HepG2 (cell line): Measurements from ENCODE around the gene SVBP. TPM values are rescaled to one million over a fixed set of nuclear protein-coding genes. Genes with fewer than 3 reads are reported as not detected.

Experiments used
- AGO1 ChIP-seq: fragments of 200-400 bp; formaldehyde crosslinking; IDR thresholded peaks from 2 replicates; pipeline ENCODE4 v1.6.1; 2017; ENCODE audit warnings: mild to moderate bottlenecking, low read depth, low read length, moderate library complexity; ENCODE audit not compliant: poor library complexity, severe bottlenecking
- ARHGAP35 ChIP-seq: sonication (generic); formaldehyde crosslinking; IDR thresholded peaks from 2 replicates; pipeline ENCODE4 v1.9.0; 2022; ENCODE audit warnings: mild to moderate bottlenecking, inconsistent platforms, moderate library complexity, missing genetic modification reagents, borderline replicate concordance
- DMAP1 ChIP-seq: IDR thresholded peaks from 2 replicates; pipeline ENCODE4 v1.6.1; 2016
- GATAD2A ChIP-seq: IDR thresholded peaks from 2 replicates; pipeline ENCODE4 v1.6.1; 2016
- GZF1 ChIP-seq: sonication (generic); formaldehyde crosslinking; IDR thresholded peaks from 2 replicates; pipeline ENCODE4 v1.5.1; 2020; ENCODE audit warnings: mild to moderate bottlenecking, missing genetic modification reagents
- HDAC2 ChIP-seq: sonication (generic); formaldehyde crosslinking; IDR thresholded peaks from 2 replicates; pipeline ENCODE4 v1.4.0; 2020; ENCODE audit warnings: missing genetic modification reagents
- IRX3 ChIP-seq: sonication (generic); formaldehyde crosslinking; IDR thresholded peaks from 2 replicates; pipeline ENCODE4 v1.8.1; 2023; ENCODE audit warnings: mild to moderate bottlenecking, low read depth, missing genetic modification reagents, borderline replicate concordance
- KAT2B ChIP-seq: fragments of 150-350 bp; IDR thresholded peaks from 2 replicates; pipeline ENCODE4 v1.6.1; 2014; ENCODE audit warnings: low read depth, low read length, borderline replicate concordance
- KLF16 ChIP-seq, 2 experiments: sonication (generic) in 1 of 2; formaldehyde crosslinking in 1 of 2; IDR thresholded peaks; 2 replicates each; pipeline versions ENCODE4 v1.6.1 to v1.8.0; 2016 to 2023; ENCODE audit warnings: missing genetic modification reagents in 2 of 2, missing compliant biosample characterization in 1 of 2
- MZF1 ChIP-seq: sonication (generic); formaldehyde crosslinking; IDR thresholded peaks from 2 replicates; pipeline ENCODE4 v1.8.1; 2023; ENCODE audit warnings: mild to moderate bottlenecking, missing genetic modification reagents, borderline replicate concordance
- POGK ChIP-seq: sonication (generic); formaldehyde crosslinking; conservative IDR thresholded peaks from 2 replicates; pipeline ENCODE4 v1.8.0; 2022; ENCODE audit warnings: mild to moderate bottlenecking, moderate library complexity, missing genetic modification reagents
- POLR2AphosphoS5 ChIP-seq: IDR thresholded peaks from 2 replicates; pipeline ENCODE4 v1.6.1; 2012; ENCODE audit warnings: low read depth, low read length
- RBM39 ChIP-seq: fragments of 200-400 bp; formaldehyde crosslinking; IDR thresholded peaks from one replicate; pipeline ENCODE4 v1.6.1; 2018; ENCODE audit warnings: antibody characterized with exemption, mild to moderate bottlenecking, low read depth, low read length; ENCODE audit not compliant: poor library complexity, severe bottlenecking
- SIX4 ChIP-seq: sonication (generic); formaldehyde crosslinking; IDR thresholded peaks from 2 replicates; pipeline ENCODE4 v1.4.0; 2020; ENCODE audit warnings: missing genetic modification reagents
- SKIL ChIP-seq: sonication (generic); formaldehyde crosslinking; IDR thresholded peaks from 2 replicates; pipeline ENCODE4 v1.8.0; 2022; ENCODE audit warnings: missing genetic modification reagents, mild to moderate bottlenecking, moderate library complexity, borderline replicate concordance
- TEAD3 ChIP-seq: optimal IDR thresholded peaks from 2 replicates; pipeline ENCODE3; 2016; ENCODE audit warnings: borderline replicate concordance
- TEF ChIP-seq: sonication (generic); formaldehyde crosslinking; IDR thresholded peaks from 2 replicates; pipeline ENCODE4 v1.5.0; 2020; ENCODE audit warnings: missing genetic modification reagents
- ZBTB37 ChIP-seq: sonication (generic); formaldehyde crosslinking; IDR thresholded peaks from 2 replicates; pipeline ENCODE4 v1.4.0; 2020; ENCODE audit warnings: mild to moderate bottlenecking, missing genetic modification reagents
- ZFP36 ChIP-seq: fragments of 150-350 bp; IDR thresholded peaks from 2 replicates; pipeline ENCODE4 v1.6.1; 2018; ENCODE audit warnings: borderline replicate concordance, low read length, low read depth; ENCODE audit not compliant: partially characterized antibody
- ZNF296 ChIP-seq: sonication (generic); formaldehyde crosslinking; conservative IDR thresholded peaks from 2 replicates; pipeline ENCODE4 v1.5.0; 2020; ENCODE audit warnings: mild to moderate bottlenecking, missing genetic modification reagents
- ZNF501 ChIP-seq: sonication (generic); formaldehyde crosslinking; IDR thresholded peaks from 2 replicates; pipeline ENCODE4 v1.5.1; 2020; ENCODE audit warnings: mild to moderate bottlenecking, moderate library complexity, missing genetic modification reagents
- ZNF558 ChIP-seq: sonication (generic); formaldehyde crosslinking; IDR thresholded peaks from 2 replicates; pipeline ENCODE4 v1.9.0; 2022; ENCODE audit warnings: mild to moderate bottlenecking, missing genetic modification reagents, borderline replicate concordance
- ZNF644 ChIP-seq: IDR thresholded peaks from 2 replicates; pipeline ENCODE4 v1.6.1; 2016; ENCODE audit warnings: low read depth
- ZNF850 ChIP-seq: sonication (generic); formaldehyde crosslinking; conservative IDR thresholded peaks from 2 replicates; pipeline ENCODE4 v1.9.0; 2021; ENCODE audit warnings: mild to moderate bottlenecking, missing genetic modification reagents
- ZSCAN9 ChIP-seq: IDR thresholded peaks from 2 replicates; pipeline ENCODE4 v1.6.1; 2016; ENCODE audit warnings: borderline replicate concordance
- polyA plus RNA-seq, 8 experiments: library from polyadenylated mRNA; depleted of rRNA in 3 of 8; stranded (reverse) in 7 of 8; unstranded in 1 of 8; fragments of >200 nt; fragmentation: Illumina TruSeq in 4 of 8; extraction: Trizol in 4 of 8; gene quantifications; 2 replicates each; pipeline versions ENCODE4 v1.2.1 to v1.2.3, GENCODE V29; 2011 to 2016; ENCODE audit warnings: low read depth in 4 of 8, missing spikeins in 1 of 8, mixed read lengths in 1 of 8; ENCODE audit not compliant: insufficient read depth in 1 of 8
- total RNA-seq, 5 experiments: library from RNA; depleted of rRNA; stranded (reverse); fragments of >200 nt; fragmentation: Illumina TruSeq; extraction: Trizol; gene quantifications; 2 replicates each; pipeline ENCODE4 v1.2.3, GENCODE V29; 2016; ENCODE audit warnings: low read depth in 1 of 5

The SVBP gene
- total and polyA plus RNA-seq, 2 of the 13 experiments (the other 11 are each of a cell fraction or from before 2014, with no cell fraction given): 28.8 to 48.2 TPM

- TF ChIP-seq ARHGAP35 (CRISPR knock-in tag) (no peak), AGO1 (no peak), KAT2B (no peak), ZNF850 (CRISPR knock-in tag) (no peak), KLF16 (CRISPR knock-in tag; IDR thresholded peaks at IDR 0.05) (no peak; a peak in 1 of 4 replicates), GZF1 (CRISPR knock-in tag) (no peak), SIX4 (CRISPR knock-in tag) (no peak), ZBTB37 (no peak), ZFP36 (no peak), POLR2AphosphoS5 (peak; percentile 58; the same call in 1 of the 2 replicates), ZNF296 (CRISPR knock-in tag) (no peak), ZNF501 (CRISPR knock-in tag) (no peak; the same call in 1 of the 2 replicates), SKIL (0 out of 2 replicates have a peak, but pooled peaks have one; percentile 19), ZSCAN9 (CRISPR knock-in tag) (no peak), IRX3 (CRISPR knock-in tag) (no peak), TEF (CRISPR knock-in tag) (no peak), POGK (CRISPR knock-in tag) (peak; percentile 61), MZF1 (no peak), ZNF644 (CRISPR knock-in tag) (no peak), DMAP1 (CRISPR knock-in tag) (peak; percentile 80), HDAC2 (CRISPR knock-in tag) (no peak), ZNF558 (CRISPR knock-in tag) (no peak), TEAD3 (CRISPR knock-in tag) (no peak), GATAD2A (peak; percentile 49; the same call in 1 of the 2 replicates), RBM39 (peak; percentile 64)
These were observed at the start of gene SVBP, which contains the start of gene ERMAP (continued) for GRCh38 chr1:42816585-42817439.
